Suprapubic skin (tissue), 3 donors: ENCODE results near the gene KLRC3.
"Not testable (repeated sequence)": the region's sequence is repeated elsewhere in the genome, so short reads cannot be mapped to it uniquely, and the experiment has no call there.

Experiments used
- POLR2A ChIP-seq, 2 donors: fragments of 450-650 bp; IDR thresholded peaks; one replicate each; pipeline ENCODE4 v1.6.1; 2017; ENCODE audit warnings: antibody characterized with exemption in 2 of 2, mild to moderate bottlenecking in 2 of 2, moderate library complexity in 2 of 2
- TF ChIP-seq, protein P1 (sequence below), 2 donors: fragments of 200-600 bp in 1 of 2; fragments of 450-650 bp in 1 of 2; sonication (generic) in 1 of 2; IDR thresholded peaks; one replicate each; pipeline ENCODE4 v1.5.1; 2016 to 2019; ENCODE audit warnings: antibody characterized with exemption in 2 of 2, mild to moderate bottlenecking in 1 of 2, moderate library complexity in 1 of 2

- TF ChIP-seq, protein P1, sequence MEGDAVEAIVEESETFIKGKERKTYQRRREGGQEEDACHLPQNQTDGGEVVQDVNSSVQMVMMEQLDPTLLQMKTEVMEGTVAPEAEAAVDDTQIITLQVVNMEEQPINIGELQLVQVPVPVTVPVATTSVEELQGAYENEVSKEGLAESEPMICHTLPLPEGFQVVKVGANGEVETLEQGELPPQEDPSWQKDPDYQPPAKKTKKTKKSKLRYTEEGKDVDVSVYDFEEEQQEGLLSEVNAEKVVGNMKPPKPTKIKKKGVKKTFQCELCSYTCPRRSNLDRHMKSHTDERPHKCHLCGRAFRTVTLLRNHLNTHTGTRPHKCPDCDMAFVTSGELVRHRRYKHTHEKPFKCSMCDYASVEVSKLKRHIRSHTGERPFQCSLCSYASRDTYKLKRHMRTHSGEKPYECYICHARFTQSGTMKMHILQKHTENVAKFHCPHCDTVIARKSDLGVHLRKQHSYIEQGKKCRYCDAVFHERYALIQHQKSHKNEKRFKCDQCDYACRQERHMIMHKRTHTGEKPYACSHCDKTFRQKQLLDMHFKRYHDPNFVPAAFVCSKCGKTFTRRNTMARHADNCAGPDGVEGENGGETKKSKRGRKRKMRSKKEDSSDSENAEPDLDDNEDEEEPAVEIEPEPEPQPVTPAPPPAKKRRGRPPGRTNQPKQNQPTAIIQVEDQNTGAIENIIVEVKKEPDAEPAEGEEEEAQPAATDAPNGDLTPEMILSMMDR (IDR thresholded peaks at IDR 0.05): not testable (repeated sequence)
- TF ChIP-seq POLR2A (IDR thresholded peaks at IDR 0.05): not testable (repeated sequence)
Observed at GRCh38 chr12:10371893-10372535, 48.4 kb downstream of the KLRC3 start.
